Measurements from ENCODE around the gene PRDX4. TPM values are rescaled to one million over a fixed set of nuclear protein-coding genes. Genes with fewer than 3 reads are reported as not detected.
A peak's percentile ranks its signal among the peaks of the same experiment; 100 is the strongest.

Gene PRDX4
- total and polyA plus RNA-seq, 10 of the 15 experiments (the other 5 are each of a cell fraction or from before 2014, with no cell fraction given), result 11.1 to 121 (median 59.1) TPM

DNA sequence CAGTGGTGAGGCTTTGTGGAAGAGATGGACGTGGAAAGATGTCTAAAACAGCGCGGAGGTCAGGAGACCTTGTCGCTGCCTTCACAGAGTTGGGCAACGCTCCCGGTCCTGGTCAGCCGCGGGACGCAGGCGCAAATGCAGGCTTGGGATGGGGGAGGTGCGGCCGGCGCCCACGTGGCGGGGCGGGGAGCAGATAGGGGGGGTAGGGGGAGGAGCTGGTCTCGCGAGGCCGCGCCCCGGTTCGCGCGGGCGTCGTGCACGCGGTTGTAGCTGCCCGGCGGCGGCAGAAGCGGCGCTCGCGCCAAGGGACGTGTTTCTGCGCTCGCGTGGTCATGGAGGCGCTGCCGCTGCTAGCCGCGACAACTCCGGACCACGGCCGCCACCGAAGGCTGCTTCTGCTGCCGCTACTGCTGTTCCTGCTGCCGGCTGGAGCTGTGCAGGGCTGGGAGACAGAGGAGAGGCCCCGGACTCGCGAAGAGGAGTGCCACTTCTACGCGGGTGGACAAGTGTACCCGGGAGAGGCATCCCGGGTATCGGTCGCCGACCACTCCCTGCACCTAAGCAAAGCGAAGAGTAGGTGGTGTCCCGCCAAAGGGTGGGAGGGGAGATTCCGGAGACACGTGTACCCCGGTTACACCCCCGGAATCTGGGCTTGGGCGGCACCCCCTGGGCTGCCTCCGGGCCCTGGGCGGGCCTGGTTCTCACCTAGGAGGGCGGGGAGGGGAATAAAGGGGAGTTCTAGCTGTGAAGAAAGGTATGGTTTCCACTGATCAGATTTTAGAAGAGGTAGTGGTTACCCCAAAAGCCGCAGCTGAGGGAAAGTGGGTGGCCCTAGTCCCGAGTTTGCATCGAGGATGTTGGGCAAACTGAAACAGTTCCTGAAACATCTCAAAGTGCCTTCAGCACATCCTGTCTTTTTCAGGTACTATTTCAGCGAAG is at the start of gene PRDX4 (continued):
- TF ChIP-seq, protein P1, sequence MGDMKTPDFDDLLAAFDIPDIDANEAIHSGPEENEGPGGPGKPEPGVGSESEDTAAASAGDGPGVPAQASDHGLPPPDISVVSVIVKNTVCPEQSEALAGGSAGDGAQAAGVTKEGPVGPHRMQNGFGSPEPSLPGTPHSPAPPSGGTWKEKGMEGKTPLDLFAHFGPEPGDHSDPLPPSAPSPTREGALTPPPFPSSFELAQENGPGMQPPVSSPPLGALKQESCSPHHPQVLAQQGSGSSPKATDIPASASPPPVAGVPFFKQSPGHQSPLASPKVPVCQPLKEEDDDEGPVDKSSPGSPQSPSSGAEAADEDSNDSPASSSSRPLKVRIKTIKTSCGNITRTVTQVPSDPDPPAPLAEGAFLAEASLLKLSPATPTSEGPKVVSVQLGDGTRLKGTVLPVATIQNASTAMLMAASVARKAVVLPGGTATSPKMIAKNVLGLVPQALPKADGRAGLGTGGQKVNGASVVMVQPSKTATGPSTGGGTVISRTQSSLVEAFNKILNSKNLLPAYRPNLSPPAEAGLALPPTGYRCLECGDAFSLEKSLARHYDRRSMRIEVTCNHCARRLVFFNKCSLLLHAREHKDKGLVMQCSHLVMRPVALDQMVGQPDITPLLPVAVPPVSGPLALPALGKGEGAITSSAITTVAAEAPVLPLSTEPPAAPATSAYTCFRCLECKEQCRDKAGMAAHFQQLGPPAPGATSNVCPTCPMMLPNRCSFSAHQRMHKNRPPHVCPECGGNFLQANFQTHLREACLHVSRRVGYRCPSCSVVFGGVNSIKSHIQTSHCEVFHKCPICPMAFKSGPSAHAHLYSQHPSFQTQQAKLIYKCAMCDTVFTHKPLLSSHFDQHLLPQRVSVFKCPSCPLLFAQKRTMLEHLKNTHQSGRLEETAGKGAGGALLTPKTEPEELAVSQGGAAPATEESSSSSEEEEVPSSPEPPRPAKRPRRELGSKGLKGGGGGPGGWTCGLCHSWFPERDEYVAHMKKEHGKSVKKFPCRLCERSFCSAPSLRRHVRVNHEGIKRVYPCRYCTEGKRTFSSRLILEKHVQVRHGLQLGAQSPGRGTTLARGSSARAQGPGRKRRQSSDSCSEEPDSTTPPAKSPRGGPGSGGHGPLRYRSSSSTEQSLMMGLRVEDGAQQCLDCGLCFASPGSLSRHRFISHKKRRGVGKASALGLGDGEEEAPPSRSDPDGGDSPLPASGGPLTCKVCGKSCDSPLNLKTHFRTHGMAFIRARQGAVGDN (IDR thresholded peaks at IDR 0.05), result peak; percentile 79
- TF ChIP-seq ESRRA (IDR thresholded peaks at IDR 0.05; ENCODE audit: low read length), result 0 out of 2 replicates have a peak, but pooled peaks have one; percentile 31
- no peak for TF ChIP-seq TARDBP (IDR thresholded peaks at IDR 0.05; ENCODE audit: borderline replicate concordance)
- TF ChIP-seq BHLHE40 (IDR thresholded peaks at IDR 0.05; ENCODE audit: borderline replicate concordance in 1 of 2, low read depth in 2 of 2, low read length in 1 of 2), result peak in 1 of 2 experiments; percentile 63; a peak in 2 of 4 replicates
- TF ChIP-seq POLR2AphosphoS5 (IDR thresholded peaks at IDR 0.05; ENCODE audit: low read length), result peak; percentile 79; the same call in 1 of the 2 replicates
- no peak for TF ChIP-seq PAX5 (IDR thresholded peaks at IDR 0.05; ENCODE audit: borderline replicate concordance, low read depth, low read length)
- peak in 1 of 2 experiments; percentile 16; a peak in 1 of 4 replicates for TF ChIP-seq CEBPB (IDR thresholded peaks at IDR 0.05; ENCODE audit: borderline replicate concordance in 1 of 2, low read depth in 2 of 2, low read length in 2 of 2)
- TF ChIP-seq RAD51 (IDR thresholded peaks at IDR 0.05), result 0 out of 2 replicates have a peak, but pooled peaks have one; percentile 23
- TF ChIP-seq MXI1 (IDR thresholded peaks at IDR 0.05; ENCODE audit: low read depth, low read length), result no peak; the same call in 1 of the 2 replicates
- peak; percentile 9; the same call in 1 of the 3 replicates for TF ChIP-seq POU2F2 (IDR thresholded peaks at IDR 0.05; ENCODE audit: borderline replicate concordance, low read depth, low read length)
- TF ChIP-seq, protein P2, sequence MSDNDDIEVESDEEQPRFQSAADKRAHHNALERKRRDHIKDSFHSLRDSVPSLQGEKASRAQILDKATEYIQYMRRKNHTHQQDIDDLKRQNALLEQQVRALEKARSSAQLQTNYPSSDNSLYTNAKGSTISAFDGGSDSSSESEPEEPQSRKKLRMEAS (IDR thresholded peaks at IDR 0.05; ENCODE audit: low read depth, low read length), result peak; percentile 85
- TF ChIP-seq POLR2A (IDR thresholded peaks at IDR 0.05; ENCODE audit: low read depth, low read length), result peak; percentile 95
- TF ChIP-seq SMAD5 (IDR thresholded peaks at IDR 0.05; ENCODE audit: low read depth), result peak; percentile 51; the same call in 1 of the 2 replicates
- TF ChIP-seq SMARCA5 (IDR thresholded peaks at IDR 0.05), result peak; percentile 63; the same call in 1 of the 2 replicates
- TF ChIP-seq TCF3 (IDR thresholded peaks at IDR 0.05; ENCODE audit: borderline replicate concordance, insufficient read depth, low read depth, low read length), result peak; percentile 33; the same call in 1 of the 2 replicates
- no peak for TF ChIP-seq MEF2B (IDR thresholded peaks at IDR 0.05; ENCODE audit: partially characterized antibody, poor library complexity, severe bottlenecking)
- TF ChIP-seq NBN (IDR thresholded peaks at IDR 0.05), result peak; percentile 44; the same call in 1 of the 2 replicates
- TF ChIP-seq WRNIP1 (IDR thresholded peaks at IDR 0.05; ENCODE audit: borderline replicate concordance, low read depth, low read length), result no peak
- TF ChIP-seq, protein P3, sequence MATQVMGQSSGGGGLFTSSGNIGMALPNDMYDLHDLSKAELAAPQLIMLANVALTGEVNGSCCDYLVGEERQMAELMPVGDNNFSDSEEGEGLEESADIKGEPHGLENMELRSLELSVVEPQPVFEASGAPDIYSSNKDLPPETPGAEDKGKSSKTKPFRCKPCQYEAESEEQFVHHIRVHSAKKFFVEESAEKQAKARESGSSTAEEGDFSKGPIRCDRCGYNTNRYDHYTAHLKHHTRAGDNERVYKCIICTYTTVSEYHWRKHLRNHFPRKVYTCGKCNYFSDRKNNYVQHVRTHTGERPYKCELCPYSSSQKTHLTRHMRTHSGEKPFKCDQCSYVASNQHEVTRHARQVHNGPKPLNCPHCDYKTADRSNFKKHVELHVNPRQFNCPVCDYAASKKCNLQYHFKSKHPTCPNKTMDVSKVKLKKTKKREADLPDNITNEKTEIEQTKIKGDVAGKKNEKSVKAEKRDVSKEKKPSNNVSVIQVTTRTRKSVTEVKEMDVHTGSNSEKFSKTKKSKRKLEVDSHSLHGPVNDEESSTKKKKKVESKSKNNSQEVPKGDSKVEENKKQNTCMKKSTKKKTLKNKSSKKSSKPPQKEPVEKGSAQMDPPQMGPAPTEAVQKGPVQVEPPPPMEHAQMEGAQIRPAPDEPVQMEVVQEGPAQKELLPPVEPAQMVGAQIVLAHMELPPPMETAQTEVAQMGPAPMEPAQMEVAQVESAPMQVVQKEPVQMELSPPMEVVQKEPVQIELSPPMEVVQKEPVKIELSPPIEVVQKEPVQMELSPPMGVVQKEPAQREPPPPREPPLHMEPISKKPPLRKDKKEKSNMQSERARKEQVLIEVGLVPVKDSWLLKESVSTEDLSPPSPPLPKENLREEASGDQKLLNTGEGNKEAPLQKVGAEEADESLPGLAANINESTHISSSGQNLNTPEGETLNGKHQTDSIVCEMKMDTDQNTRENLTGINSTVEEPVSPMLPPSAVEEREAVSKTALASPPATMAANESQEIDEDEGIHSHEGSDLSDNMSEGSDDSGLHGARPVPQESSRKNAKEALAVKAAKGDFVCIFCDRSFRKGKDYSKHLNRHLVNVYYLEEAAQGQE (IDR thresholded peaks at IDR 0.05; ENCODE audit: low read depth, low read length), result no peak
- TF ChIP-seq BRCA1 (IDR thresholded peaks at IDR 0.05; ENCODE audit: low read depth, low read length), result peak; percentile 56; the same call in 1 of the 2 replicates
- TF ChIP-seq RB1 (IDR thresholded peaks at IDR 0.05; ENCODE audit: borderline replicate concordance), result no peak; the same call in 1 of the 2 replicates
- no peak for TF ChIP-seq TCF12 (IDR thresholded peaks at IDR 0.05; ENCODE audit: low read depth, low read length)

All from GM12878 (cell line).